H9 (cell line): ENCODE results near the gene HSPH1. TPM values are rescaled to one million over a fixed set of nuclear protein-coding genes. Genes with fewer than 3 reads are reported as not detected.

ENCODE experiments used
- DNase-seq: peaks from one replicate; pipeline ENCODE4 v3.0.0-alpha.2; 2017
- H2AFZ ChIP-seq: one replicate; pipeline ENCODE4 v1.6.1; 2013; ENCODE audit warnings: mild to moderate bottlenecking, low read length, control low read depth, moderate library complexity
- H2AK5ac ChIP-seq: 2 replicates; pipeline ENCODE4 v1.6.1; 2013; ENCODE audit warnings: low read length, control low read depth, mixed read lengths; ENCODE audit not compliant: insufficient read length
- H2BK120ac ChIP-seq: one replicate; pipeline ENCODE4 v1.6.1; 2013; ENCODE audit warnings: low read depth, mild to moderate bottlenecking, low read length, control low read depth, inconsistent platforms; ENCODE audit not compliant: poor library complexity, severe bottlenecking
- H2BK12ac ChIP-seq: 2 replicates; pipeline ENCODE4 v1.6.1; 2013; ENCODE audit warnings: low read length, control low read depth, mixed read lengths, low read depth; ENCODE audit not compliant: insufficient read length
- H2BK15ac ChIP-seq: 2 replicates; pipeline ENCODE4 v1.6.1; 2013; ENCODE audit warnings: low read depth, low read length, control low read depth
- H2BK20ac ChIP-seq: one replicate; pipeline ENCODE4 v1.6.1; 2013; ENCODE audit warnings: low read depth, mild to moderate bottlenecking, low read length, control low read depth, inconsistent platforms; ENCODE audit not compliant: poor library complexity, severe bottlenecking
- H2BK5ac ChIP-seq: 2 replicates; pipeline ENCODE4 v1.6.1; 2013; ENCODE audit warnings: low read length, control low read depth, mixed read lengths; ENCODE audit not compliant: insufficient read length
- H3K14ac ChIP-seq: 2 replicates; pipeline ENCODE4 v1.6.1; 2013; ENCODE audit warnings: low read length, control low read depth; ENCODE audit not compliant: insufficient read depth
- H3K18ac ChIP-seq: 2 replicates; pipeline ENCODE4 v1.6.1; 2013; ENCODE audit warnings: low read depth, mild to moderate bottlenecking, mixed read lengths, low read length, control low read depth; ENCODE audit not compliant: insufficient read length
- H3K23ac ChIP-seq: 2 replicates; pipeline ENCODE4 v1.6.1; 2013; ENCODE audit warnings: low read length, control low read depth, mixed read lengths, low read depth; ENCODE audit not compliant: insufficient read length
- H3K23me2 ChIP-seq: 2 replicates; pipeline ENCODE4 v1.6.1; 2013; ENCODE audit warnings: low read depth, mild to moderate bottlenecking, mixed read lengths, low read length, control low read depth; ENCODE audit not compliant: insufficient read length, poor library complexity, severe bottlenecking
- H3K27ac ChIP-seq: 2 replicates; pipeline ENCODE4 v1.5.1; 2013; ENCODE audit warnings: low read length, control low read depth, mixed read lengths, low read depth; ENCODE audit not compliant: insufficient read length
- H3K27me3 ChIP-seq: 2 replicates; pipeline ENCODE4 v1.6.1; 2013; ENCODE audit warnings: low read length, control low read depth, inconsistent platforms; ENCODE audit not compliant: insufficient read depth
- H3K4ac ChIP-seq: 2 replicates; pipeline ENCODE4 v1.6.1; 2013; ENCODE audit warnings: low read depth, mild to moderate bottlenecking, control low read depth, inconsistent platforms, low read length, moderate library complexity
- H3K4me1 ChIP-seq: 2 replicates; pipeline ENCODE4 v1.6.1; 2013; ENCODE audit warnings: low read length, control low read depth, inconsistent platforms; ENCODE audit not compliant: insufficient read depth
- H3K4me2 ChIP-seq: 2 replicates; pipeline ENCODE4 v1.6.1; 2013; ENCODE audit warnings: low read length, control low read depth, mixed read lengths; ENCODE audit not compliant: insufficient read length, insufficient read depth
- H3K56ac ChIP-seq: 2 replicates; pipeline ENCODE4 v1.6.1; 2013; ENCODE audit warnings: low read depth, mild to moderate bottlenecking, mixed read lengths, low read length, control low read depth; ENCODE audit not compliant: insufficient read length
- H3K79me1 ChIP-seq: 2 replicates; pipeline ENCODE4 v1.6.1; 2013; ENCODE audit warnings: low read depth, mild to moderate bottlenecking, moderate library complexity, low read length, control low read depth, inconsistent platforms; ENCODE audit not compliant: insufficient read depth, poor library complexity, severe bottlenecking
- H3K79me2 ChIP-seq: 2 replicates; pipeline ENCODE4 v1.6.1; 2013; ENCODE audit warnings: low read length, control low read depth, inconsistent platforms; ENCODE audit not compliant: insufficient read depth
- H3K9ac ChIP-seq: 2 replicates; pipeline ENCODE4 v1.6.1; 2013; ENCODE audit warnings: low read length, control low read depth, mixed read lengths; ENCODE audit not compliant: insufficient read length; ENCODE audit errors: extremely low read depth
- H3K9me3 ChIP-seq: one replicate; pipeline ENCODE4 v1.6.1; 2013; ENCODE audit warnings: low read depth, low read length, inconsistent platforms; ENCODE audit not compliant: control insufficient read depth
- H3T11ph ChIP-seq: one replicate; pipeline ENCODE4 v1.6.1; 2013; ENCODE audit warnings: mild to moderate bottlenecking, low read length, control low read depth, inconsistent platforms
- H4K20me1 ChIP-seq: one replicate; pipeline ENCODE4 v1.6.1; 2013; ENCODE audit not compliant: control insufficient read depth, insufficient read length, insufficient read depth
- H4K5ac ChIP-seq: 2 replicates; pipeline ENCODE4 v1.6.1; 2013; ENCODE audit warnings: low read depth, mild to moderate bottlenecking, mixed read lengths, low read length, control low read depth; ENCODE audit not compliant: insufficient read length
- H4K8ac ChIP-seq: replicated peaks from 2 replicates; pipeline ENCODE4 v1.6.1; 2013; ENCODE audit warnings: low read length, control low read depth, mixed read lengths, low read depth; ENCODE audit not compliant: insufficient read length
- H4K91ac ChIP-seq: 2 replicates; pipeline ENCODE4 v1.6.1; 2013; ENCODE audit warnings: low read depth, mild to moderate bottlenecking, moderate library complexity, mixed read lengths, low read length, control low read depth; ENCODE audit not compliant: insufficient read length
- H3K27ac Mint-ChIP-seq, 3 experiments: 2 replicates in 2 of 3; 3 replicates in 1 of 3; pipeline ENCODE4 v1.8.0; 2020 to 2021; ENCODE audit warnings: mixed read lengths in 3 of 3, mild to moderate bottlenecking in 1 of 3, moderate library complexity in 1 of 3
- H3K27me3 Mint-ChIP-seq: 2 replicates; pipeline ENCODE4 v1.8.0; 2021; ENCODE audit warnings: low read depth, mild to moderate bottlenecking, moderate library complexity, mixed read lengths
- H3K36me3 Mint-ChIP-seq, 3 experiments: 2 replicates in 2 of 3; 3 replicates in 1 of 3; pipeline ENCODE4 v1.8.0; 2020 to 2021; ENCODE audit warnings: low read depth in 3 of 3, mixed read lengths in 3 of 3; ENCODE audit not compliant: insufficient read depth in 1 of 3
- H3K4me1 Mint-ChIP-seq, 2 experiments: 2 replicates each; pipeline ENCODE4 v1.8.0; 2020; ENCODE audit warnings: mixed read lengths in 2 of 2
- H3K4me3 Mint-ChIP-seq, 2 experiments: 2 replicates in 1 of 2; 3 replicates in 1 of 2; pipeline ENCODE4 v1.8.0; 2020 to 2021; ENCODE audit warnings: mild to moderate bottlenecking in 2 of 2, mixed read lengths in 2 of 2, moderate library complexity in 1 of 2
- H3K9me3 Mint-ChIP-seq, 2 experiments: 2 replicates in 1 of 2; 3 replicates in 1 of 2; pipeline ENCODE4 v1.8.0; 2020; ENCODE audit warnings: mild to moderate bottlenecking in 2 of 2, mixed read lengths in 2 of 2, moderate library complexity in 1 of 2
- CTCF ChIP-seq: fragments of 200-600 bp; sonication (generic); conservative IDR thresholded peaks from 3 replicates; pipeline ENCODE4 v1.8.0; 2021; ENCODE audit warnings: antibody characterized with exemption, mild to moderate bottlenecking
- WGBS: extraction: QIAGEN DNeasy Blood & Tissue Kit; methylation state at CpG from one replicate; pipeline ENCODE4 v1.1.7; 2013; ENCODE audit warnings: missing lambda C conversion rate, low lambda C conversion rate, mixed read lengths; ENCODE audit not compliant: insufficient read length; ENCODE audit errors: extremely low coverage; 5-methylcytosine and 5-hydroxymethylcytosine counted together
- total RNA-seq: library from RNA; stranded (reverse); gene quantifications from 2 replicates; pipeline ENCODE4 v1.2.1, GENCODE V29; 2021

Gene HSPH1
- total RNA-seq, 1 experiment from 2014 or later: 141 TPM

- no CpG with 5 or more reads among the region's 3 CpGs for WGBS
- Histone ChIP-seq H3K9me3 (no peaks in the 10 kb centered on the region), H3K18ac (no peak overlapping the region), H2AFZ (no peak overlapping the region), H3K4ac (no peak overlapping the region), H3K27ac (no peak overlapping the region), H2BK12ac (no peak overlapping the region), H3K9ac (no peak overlapping the region), H3K56ac (no peak overlapping the region), H2BK15ac (no peak overlapping the region), H4K8ac (no peak overlapping the region), H4K5ac (no peak overlapping the region), H3K4me2 (no peak overlapping the region), H3K14ac (no peak overlapping the region), H2BK20ac (no peak overlapping the region), H3K23ac (no peak overlapping the region), H3T11ph (no peak overlapping the region), H3K79me1 (no peaks in the 10 kb centered on the region), H4K91ac (no peak overlapping the region), H3K23me2 (no peaks in the 10 kb centered on the region), H3K4me1 (peaks cover 4% of the 10 kb centered on the region; the same call in 1 of the 2 replicates), H3K27me3 (no peaks in the 10 kb centered on the region), H3K79me2 (no peaks in the 10 kb centered on the region), H4K20me1 (no peaks in the 10 kb centered on the region), H2BK120ac (no peak overlapping the region), H2BK5ac (no peak overlapping the region), H2AK5ac (no peak overlapping the region)
- H3K27me3 Mint-ChIP-seq: peaks cover 3% of the 10 kb centered on the region
- no peak for TF ChIP-seq CTCF
- no peaks in the 10 kb centered on the region; a peak in 1 of 7 replicates for H3K36me3 Mint-ChIP-seq
- H3K9me3 Mint-ChIP-seq: no peaks in the 10 kb centered on the region
- peak; percentile 16 for DNase-seq
- peaks cover 26 to 27% of the 10 kb centered on the region in 2 experiments for H3K4me1 Mint-ChIP-seq
- no peak overlapping the region for H3K4me3 Mint-ChIP-seq
- no peak overlapping the region for H3K27ac Mint-ChIP-seq
Measured at GRCh38 chr13:31115616-31116015, 46.1 kb downstream of the HSPH1 start.
